HG03558 (cell line): ENCODE data around the gene EEFSEC.

Experiments used
- ATAC-seq: cut with Tn5 transposase; IDR thresholded peaks from one replicate; pipeline ENCODE4 v1.9.1; 2021; ENCODE audit warnings: moderate number of reproducible peaks; ENCODE audit not compliant: unreplicated experiment; ENCODE audit errors: extremely low read depth

EEFSEC gene, protein sequence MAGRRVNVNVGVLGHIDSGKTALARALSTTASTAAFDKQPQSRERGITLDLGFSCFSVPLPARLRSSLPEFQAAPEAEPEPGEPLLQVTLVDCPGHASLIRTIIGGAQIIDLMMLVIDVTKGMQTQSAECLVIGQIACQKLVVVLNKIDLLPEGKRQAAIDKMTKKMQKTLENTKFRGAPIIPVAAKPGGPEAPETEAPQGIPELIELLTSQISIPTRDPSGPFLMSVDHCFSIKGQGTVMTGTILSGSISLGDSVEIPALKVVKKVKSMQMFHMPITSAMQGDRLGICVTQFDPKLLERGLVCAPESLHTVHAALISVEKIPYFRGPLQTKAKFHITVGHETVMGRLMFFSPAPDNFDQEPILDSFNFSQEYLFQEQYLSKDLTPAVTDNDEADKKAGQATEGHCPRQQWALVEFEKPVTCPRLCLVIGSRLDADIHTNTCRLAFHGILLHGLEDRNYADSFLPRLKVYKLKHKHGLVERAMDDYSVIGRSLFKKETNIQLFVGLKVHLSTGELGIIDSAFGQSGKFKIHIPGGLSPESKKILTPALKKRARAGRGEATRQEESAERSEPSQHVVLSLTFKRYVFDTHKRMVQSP

DNA sequence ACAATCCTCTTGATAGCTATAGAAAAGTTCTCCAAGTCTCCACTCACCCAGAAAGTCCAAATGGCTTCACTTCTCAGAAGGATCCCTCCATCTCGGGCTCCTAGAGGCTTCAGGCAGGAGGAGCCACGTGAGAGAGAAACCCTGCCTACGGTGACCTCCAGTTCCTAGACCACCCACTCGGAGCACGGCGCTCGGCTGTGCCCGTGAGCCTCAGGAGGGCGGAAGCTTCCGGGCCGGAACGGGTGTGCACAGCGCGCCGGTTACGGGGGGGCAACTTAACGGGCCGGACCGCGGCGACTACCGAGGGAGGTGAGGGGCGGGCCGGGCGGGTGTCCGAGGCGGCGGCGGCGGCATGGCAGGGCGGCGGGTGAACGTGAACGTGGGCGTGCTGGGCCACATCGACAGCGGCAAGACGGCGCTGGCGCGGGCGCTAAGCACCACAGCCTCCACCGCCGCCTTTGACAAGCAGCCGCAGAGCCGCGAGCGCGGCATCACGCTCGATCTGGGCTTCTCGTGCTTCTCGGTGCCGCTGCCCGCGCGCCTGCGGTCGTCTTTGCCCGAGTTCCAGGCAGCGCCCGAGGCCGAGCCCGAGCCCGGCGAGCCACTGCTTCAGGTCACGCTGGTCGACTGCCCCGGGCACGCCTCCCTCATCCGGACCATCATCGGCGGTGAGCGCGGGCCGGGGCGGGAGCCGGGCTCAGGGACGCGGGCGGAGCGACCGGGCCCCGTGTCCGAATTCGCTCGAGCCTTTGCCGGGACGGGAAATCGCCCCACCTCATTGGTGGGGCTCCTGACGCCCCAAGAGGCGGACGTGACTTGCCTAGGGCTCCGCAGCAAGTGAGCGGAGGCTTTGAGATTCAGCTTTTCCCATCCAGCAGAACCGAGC, at the start of gene EEFSEC:
Gene EEFSEC, plus strand, starts transcription at position 326 of the 886 bp plus-strand sequence. Its CDS starts 27 bp downstream, at position 353.
- peak; percentile 51 for ATAC-seq

DNA sequence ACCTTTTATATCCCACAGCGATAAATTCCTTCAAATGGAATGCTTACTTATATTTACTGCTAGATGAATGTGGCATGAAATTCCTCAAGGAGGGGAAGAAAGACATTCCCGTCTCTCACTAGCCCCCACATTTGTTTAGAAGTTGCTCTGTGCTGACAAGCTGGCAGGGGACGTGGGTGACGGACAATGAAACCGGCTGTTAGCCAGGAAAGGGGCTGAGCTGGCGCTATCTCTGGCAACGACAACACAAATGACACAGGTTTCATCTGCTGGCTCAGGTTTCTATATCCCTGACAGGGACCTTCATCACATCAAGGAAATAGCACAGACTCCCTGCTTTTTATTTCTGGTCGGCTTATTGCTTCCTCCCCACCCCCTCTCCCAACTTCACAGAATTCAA, 45.4 kb upstream of the EEFSEC start:
- no peak for ATAC-seq

DNA sequence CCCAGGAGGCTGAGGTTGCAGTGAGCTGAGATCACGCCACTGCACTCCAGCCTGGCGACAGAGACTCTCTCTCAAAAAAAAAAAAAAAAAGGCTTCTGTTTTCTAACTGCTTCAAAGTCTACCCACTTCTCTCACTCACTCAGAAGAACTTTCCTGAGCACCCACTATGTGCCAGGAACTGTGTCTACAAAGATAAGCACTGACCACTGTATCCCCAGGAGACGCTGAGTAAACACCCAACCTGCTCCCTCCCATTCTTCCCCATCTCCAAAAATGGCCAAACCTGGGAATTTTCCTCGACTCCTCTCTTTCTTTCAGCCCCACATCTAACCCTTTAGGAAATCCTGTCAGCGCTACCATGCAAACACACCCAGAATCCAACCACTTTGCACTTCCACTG, 42.1 kb upstream of the EEFSEC start:
- no peak for ATAC-seq

DNA sequence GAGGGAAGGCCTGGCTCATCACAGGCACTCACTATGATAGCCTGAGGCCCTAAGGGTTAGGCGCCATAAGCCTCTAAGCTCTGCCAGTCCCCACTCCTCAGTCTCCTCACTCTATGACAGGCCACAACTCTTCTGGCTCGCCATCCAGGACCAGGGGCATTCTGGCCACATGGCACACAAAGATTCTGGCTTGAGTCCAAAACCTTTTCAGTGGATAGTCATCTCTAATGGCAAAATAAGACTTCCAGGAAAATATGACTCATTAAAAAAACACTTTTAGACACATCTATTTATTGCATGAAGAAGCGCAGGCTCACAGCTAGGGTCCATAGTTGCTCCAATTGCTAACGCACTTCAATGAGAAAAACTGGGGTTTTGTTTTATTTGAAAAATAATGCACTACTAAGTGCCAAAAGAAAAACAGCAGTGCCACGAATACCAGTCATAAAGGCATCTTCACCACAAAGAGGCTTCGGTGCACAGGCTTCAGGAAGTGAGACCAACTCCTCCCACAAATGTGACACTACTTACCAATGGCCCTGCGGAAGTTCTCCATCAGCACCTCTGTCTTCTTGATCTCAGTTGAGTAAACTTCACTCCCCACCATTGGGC, 40.8 kb upstream of the EEFSEC start:
- ATAC-seq = no peak

DNA sequence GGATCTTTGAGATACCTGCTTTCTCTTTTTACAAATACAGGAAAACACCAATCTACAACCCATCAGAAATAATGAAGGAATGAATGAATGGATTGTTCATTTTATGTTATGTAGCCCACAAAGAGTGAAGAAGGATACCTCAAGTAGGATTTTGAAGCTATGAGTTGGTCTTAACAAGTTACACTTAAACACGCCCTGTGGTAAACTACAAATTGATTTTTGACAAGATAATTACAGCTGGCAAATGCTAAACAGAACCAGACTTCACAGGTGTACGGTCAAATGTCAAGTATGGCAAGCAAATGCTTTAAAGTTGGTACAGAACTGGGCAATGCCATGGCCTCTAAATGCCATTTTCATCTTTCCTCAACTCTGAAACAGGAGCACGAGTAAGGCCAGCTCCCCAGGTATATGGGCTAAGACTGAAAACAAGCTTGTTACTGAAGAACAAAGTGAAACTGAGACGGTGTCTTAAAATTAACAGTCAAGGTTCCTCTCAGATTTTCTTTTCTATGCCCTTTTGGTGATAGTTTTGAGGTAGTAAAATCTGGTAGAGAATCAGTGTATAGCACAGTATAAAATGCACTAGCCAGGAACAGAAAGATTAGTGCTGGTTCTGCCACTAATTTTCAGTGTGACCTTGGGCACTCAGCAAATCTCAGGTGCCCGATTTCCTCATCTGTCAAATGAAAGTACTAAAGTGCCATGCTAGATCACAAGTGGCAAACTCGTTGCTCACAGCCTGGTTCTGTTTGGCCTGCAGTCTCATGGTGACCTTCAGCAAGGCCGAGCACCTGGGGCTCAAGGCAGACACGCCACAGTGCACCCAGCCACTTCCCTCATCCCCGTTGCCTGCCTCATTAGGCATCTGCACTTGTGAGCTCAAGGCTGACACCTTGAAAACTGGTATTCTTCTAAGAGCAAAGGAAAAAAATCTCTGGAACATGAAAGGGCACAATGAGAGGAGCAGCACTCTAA, 39.2 kb upstream of the EEFSEC start:
- no peak for ATAC-seq

DNA sequence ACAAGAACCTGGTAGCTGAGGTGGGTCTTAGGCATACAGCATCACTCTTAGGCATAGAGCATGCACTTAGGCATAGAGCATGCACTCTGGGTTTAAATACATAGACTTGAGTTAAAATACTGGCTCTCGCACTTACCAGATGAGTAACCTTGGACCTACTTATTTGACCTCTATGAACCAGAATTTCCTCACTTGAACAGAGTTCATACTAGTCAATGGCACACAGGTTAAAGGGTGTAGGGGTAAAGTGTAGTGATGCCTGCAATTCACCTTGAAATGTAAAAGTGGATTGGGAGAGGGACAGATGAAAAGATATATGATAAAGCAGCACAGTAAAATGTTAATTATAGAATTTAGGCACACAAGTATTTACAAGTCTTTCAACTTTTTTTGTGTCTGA, 31.3 kb upstream of the EEFSEC start:
- ATAC-seq = no peak

DNA sequence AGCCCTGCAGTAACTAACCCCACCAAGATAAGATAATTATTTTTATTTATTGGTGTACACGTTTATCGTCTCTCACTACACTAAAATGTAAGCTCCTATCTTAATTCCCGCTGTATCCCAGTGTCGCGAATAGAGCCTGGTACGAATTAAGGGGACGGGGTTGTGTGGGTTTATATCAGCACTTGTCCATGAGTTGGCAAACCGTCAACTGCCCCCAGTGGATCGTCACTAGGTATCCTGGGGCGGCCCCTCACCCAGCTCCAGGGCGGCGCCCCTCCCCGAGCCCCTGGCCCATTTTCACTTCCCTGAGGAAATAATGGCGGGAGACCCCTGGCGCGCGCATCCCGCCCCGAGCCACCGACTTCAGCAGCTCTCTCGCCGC, 30.1 kb upstream of the EEFSEC start:
- ATAC-seq = no peak

DNA sequence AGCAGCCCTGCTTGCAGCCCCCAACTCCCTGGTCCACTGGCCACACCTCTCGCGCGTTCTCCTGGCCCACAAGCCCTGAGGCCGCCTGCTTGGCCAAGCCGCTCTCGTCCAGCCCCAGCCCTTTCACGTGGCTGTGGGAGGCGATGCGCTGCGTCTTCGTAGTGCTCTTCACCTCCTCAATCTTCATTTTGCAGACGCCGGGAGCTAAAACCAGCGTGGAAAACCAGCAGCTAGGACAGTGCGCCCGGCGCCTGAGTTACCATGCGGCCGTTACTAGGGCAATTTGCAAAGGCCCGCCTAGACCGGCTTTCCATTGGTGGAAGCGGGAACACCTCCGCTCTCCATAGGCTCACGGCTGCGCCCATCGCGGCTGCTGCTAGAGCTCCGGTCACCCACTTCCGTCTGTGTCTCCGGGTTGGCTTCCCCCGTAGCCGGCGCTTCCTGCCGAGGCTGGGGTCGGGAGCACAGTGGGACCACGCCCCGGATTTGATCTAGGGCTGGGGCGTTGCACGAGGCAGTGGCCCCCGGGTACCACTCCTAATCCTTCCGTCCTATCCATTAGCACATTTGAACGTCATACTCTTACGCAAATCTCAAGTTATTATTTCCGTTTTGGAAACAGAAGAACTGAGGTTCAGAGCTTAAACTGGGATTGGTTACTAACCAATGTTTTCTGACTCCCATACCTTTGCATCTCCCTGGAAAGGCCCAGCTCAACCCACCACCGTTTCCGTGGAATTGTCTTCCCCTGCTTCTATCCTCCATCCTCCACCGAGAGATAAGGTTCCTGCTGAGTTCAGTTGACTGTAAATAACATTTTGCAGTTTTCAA, 29.5 kb upstream of the EEFSEC start, which contains the start of gene RUVBL1:
Gene RUVBL1, minus strand, starts transcription at position 275 of the 831 bp plus-strand sequence. Its CDS starts 88 bp downstream, at position 187.
- peak; percentile 98 for ATAC-seq

DNA sequence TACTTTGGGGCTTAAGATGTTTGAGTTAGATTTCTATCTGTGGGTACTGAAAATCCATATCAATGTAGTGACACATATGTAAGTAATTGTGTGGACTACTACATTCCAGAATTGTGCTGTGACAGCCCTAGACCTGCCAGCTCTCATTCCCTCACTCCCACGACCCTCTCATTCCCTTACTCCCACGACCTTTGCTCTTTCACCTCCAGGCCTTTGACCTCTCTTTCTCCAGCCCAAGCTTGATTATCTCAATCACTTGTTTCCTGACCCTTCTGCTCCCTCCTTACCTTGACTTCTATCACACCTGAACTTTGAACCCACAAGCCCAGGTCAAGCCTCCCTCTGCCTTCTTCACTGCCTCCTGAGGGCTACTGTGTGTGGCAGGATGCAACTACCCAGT, 26.0 kb upstream of the EEFSEC start:
- no peak for ATAC-seq

DNA sequence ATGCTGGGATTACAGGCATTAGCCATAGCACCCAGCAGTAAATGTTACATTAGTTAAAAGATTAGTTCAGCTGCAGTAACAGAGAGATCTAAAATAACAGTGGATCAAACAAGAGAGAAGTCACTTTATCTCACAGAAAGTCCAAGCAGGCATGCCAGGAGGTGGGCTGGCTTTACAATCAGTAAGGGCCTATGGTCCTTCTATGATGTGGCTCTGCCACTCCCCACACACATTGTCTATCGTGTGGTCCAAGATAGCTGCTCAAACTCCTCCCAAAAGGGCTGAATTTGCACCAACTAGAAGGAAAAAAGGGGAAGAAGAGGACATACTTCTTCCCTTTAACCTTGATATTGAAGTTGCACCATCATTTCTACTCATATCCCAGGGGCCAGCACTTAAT, 25.0 kb upstream of the EEFSEC start:
- ATAC-seq = no peak

DNA sequence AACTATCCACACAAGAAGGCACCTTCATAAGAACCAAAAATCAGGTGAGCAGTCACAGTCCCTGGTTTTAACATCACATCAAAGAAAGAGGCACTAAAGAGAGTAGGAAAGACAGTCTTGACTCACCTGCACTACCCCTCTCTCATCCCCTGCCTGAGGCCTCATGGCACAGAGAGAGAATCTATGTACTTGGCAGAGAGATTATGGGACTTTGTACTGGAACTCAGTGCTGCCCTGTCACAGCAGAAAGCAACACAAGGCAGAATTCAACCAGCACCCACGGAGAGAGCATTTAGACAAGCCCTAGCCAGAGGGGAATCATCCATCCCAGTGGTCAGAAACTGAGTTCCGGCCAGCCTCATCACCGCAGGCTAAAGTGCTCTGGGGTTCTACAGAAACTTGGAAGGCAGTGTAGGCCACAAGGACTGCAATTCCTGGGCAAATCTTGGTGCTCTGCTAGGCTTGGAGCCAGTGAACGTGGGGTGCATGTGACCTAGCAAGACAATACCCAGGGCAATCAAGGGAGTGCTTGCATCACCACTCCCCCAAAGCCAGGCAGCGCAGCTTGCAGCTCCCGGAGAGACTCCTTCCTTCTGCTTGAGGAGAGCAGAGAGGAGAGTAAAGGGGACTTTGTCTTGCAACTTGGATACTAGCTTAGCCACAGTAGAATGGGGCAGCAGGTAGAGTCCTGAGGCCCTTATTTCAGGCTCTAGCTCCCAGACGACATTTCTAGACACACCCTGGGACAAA, 21.2 kb upstream of the EEFSEC start:
- ATAC-seq = no peak

DNA sequence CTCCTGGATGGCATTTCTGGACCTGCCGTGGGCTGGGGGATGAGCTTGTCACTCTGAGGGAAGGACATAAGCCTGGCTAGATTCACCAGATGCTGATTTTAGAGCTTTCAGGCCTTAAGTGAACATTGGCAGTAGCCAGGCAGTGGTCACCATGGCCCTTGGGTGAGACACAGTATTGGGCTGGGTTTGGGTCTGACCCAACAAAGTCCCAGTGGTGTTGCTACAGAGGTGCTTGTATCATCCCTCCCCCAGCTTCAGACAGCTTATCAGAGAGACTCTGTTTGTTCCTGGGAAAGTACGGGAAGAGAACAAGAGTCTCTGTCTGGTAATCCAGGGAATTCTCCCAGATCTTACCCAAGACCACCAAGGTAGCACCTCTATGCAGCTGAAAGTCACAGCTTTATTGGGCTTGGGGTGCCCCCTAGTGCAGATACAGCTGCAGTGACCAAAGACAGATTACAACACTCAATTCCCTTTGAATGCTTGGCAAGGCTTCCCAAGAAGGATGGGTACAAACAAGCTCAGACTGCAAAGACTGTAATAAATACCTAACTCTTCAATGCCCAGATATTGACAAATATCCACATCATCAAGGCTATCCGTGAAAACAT, 19.9 kb upstream of the EEFSEC start:
- ATAC-seq = no peak

DNA sequence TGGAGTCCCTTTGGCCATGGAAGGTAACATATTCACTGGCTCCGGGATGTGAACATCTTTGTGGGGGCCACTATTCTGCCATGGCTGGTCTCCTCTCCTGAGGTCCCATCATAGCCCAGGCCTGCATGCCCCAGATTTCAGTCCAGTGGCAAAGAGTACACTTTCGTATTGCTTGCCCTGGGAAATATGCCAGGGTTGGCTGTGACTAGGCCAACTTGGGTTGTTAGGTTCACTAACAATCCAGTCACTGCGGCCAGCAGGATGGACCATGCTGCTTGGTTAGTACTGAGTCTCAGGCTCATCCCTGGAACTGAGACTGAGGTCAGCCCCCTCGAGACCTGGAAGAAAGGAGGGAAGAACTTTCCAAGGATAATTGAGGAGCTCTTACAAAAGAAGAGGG, 9.8 kb upstream of the EEFSEC start:
- ATAC-seq = no peak

DNA sequence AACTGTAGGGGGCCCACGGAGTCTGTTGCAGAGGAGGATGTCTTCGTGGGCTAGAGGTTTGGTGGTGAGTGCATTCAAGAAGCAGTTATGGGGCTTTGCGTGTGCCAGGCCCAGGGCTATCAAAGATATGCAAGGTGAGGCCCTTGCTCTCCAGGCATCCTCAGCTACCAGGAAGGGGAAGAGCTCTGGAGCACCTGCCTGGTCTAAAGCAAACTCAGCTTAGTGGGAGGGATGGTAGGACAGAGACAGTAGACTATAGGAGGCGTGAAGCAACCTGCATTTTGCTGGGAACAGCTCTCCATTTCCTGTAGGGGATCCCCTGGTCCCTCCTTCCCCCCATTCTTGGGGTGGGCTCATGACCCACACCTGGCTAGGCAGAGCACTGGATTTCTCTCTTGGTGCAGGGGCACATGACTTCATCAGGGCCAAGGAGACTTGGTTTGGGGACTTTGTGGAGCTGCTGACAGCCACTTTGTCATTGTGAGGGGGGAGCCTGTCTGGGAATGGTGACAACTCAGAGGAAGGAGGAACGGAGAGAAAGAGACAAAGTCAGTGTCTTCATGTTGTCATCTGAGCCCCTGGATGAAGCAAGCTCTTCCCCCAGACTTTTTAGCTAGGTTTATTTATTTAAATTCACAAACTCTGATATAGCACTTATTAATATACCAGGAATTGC, 8.6 kb upstream of the EEFSEC start:
- ATAC-seq = no peak

DNA sequence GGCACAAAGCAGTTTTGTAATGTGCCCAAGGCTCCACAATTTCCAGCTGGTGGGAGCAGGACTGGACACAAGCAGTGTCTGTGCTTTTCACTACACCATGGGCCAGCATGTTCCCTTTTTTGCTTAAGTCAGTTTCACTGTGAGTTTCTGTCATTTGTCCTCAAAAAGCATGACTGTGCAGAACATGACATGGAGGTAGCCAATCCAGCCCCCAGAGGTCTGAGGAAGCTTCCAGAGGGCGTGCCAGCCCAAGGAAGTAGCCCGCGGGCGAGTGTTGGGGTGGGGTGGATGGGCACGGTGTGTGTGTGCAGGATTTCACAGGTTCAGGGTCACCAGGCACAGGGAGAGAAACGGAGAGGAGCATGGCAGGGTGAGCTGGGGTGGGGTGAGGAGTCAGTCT, 8.0 kb upstream of the EEFSEC start:
- ATAC-seq = no peak

DNA sequence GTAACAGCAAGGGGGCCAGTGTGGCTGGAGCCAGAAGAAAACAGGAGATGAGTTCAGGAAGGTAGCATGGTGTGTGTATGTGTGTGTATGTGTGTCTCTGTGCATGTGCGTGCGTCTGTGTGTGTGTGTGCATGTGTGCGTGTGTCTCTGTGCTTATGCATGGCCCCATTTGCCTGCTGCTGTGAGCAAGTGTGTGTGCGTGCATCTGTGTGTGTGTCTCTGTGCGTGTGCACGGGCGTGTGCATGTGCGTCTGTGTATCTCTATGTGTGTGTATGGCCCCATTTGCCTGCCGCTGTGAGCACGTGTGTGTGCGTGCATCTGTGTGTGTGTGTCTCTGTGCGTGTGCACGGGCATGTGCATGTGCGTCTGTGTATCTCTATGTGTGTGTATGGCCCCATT, 7.1 kb upstream of the EEFSEC start:
- no peak for ATAC-seq

DNA sequence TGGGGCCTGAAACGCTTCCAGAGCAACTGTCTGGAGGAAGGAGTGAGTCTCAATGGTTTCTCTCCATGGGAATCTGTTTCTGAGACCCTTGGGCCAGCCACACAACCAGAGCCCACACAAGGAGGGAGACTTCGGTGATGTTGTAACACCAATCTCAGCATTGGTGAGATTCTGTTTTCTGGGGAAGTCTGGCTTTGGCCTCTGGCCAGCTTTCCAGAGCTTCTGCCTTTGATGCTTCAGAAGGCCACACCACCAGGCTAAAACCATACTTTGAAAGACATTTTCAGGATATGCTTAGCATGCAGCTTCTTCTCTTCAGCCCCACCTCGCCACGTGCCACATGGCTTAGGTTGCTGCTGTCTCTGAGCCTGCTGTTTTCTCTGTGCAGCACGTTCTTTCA, 3.6 kb upstream of the EEFSEC start:
- ATAC-seq = no peak
